Fibroblast of lung (primary cell): Measurements from ENCODE around the gene ALDH5A1. TPM values are rescaled to one million over a fixed set of nuclear protein-coding genes. Genes with fewer than 3 reads are reported as not detected.

Source experiments
- DNase-seq, 2 donors: peaks; one replicate each; pipeline versions ENCODE4 v3.0.0 to v3.0.0-alpha.2; 2010; ENCODE audit warnings: low read depth in 2 of 2
- H2AFZ ChIP-seq: 2 replicates; pipeline ENCODE4 v1.5.1; 2012; ENCODE audit warnings: low read length, control low read depth, inconsistent platforms
- H3K27ac ChIP-seq: 2 replicates; pipeline ENCODE4 v1.5.1; 2011; ENCODE audit warnings: low read length, control low read depth; ENCODE audit not compliant: insufficient read depth
- H3K27me3 ChIP-seq: 2 replicates; pipeline ENCODE4 v1.5.1; 2011; ENCODE audit warnings: mild to moderate bottlenecking, low read length; ENCODE audit not compliant: control insufficient read depth, insufficient read depth
- H3K36me3 ChIP-seq: 2 replicates; pipeline ENCODE4 v1.5.1; 2011; ENCODE audit warnings: low read length; ENCODE audit not compliant: control insufficient read depth, insufficient read depth
- H3K4me1 ChIP-seq: 2 replicates; pipeline ENCODE4 v1.5.1; 2011; ENCODE audit warnings: low read length; ENCODE audit not compliant: control insufficient read depth, insufficient read depth; ENCODE audit errors: extremely low read depth
- H3K4me2 ChIP-seq: 2 replicates; pipeline ENCODE4 v1.5.1; 2011; ENCODE audit warnings: low read length, control low read depth; ENCODE audit not compliant: insufficient read depth; ENCODE audit errors: extremely low read depth
- H3K4me3 ChIP-seq, 4 experiments: fragments of 200-600 bp in 1 of 4; sonication (generic) in 1 of 4; replicated peaks in 1 of 4; 2 replicates each; pipeline ENCODE4 v1.5.1; 2011 to 2016; ENCODE audit warnings: low read length in 4 of 4, low read depth in 3 of 4, mild to moderate bottlenecking in 3 of 4, control low read depth in 2 of 4, inconsistent platforms in 1 of 4, mixed read lengths in 1 of 4; ENCODE audit not compliant: insufficient read depth in 1 of 4; ENCODE audit errors: control extremely low read depth in 1 of 4
- H3K79me2 ChIP-seq: 2 replicates; pipeline ENCODE4 v1.5.1; 2012; ENCODE audit warnings: mild to moderate bottlenecking, low read length, inconsistent platforms; ENCODE audit not compliant: control insufficient read depth, insufficient read depth
- H3K9ac ChIP-seq: 2 replicates; pipeline ENCODE4 v1.5.1; 2011; ENCODE audit warnings: mild to moderate bottlenecking, low read length, control low read depth; ENCODE audit not compliant: insufficient read depth
- H3K9me3 ChIP-seq: 2 replicates; pipeline ENCODE4 v1.5.1; 2012; ENCODE audit warnings: low read depth, low read length; ENCODE audit not compliant: control insufficient read depth, insufficient read depth
- H4K20me1 ChIP-seq: 2 replicates; pipeline ENCODE4 v1.5.1; 2011; ENCODE audit warnings: low read length; ENCODE audit not compliant: control insufficient read depth, insufficient read depth; ENCODE audit errors: extremely low read depth
- CTCF ChIP-seq, 2 donors: IDR thresholded peaks in 1 of 2; conservative IDR thresholded peaks in 1 of 2; 1 replicate in 1 of 2; 2 replicates in 1 of 2; pipeline ENCODE4 v1.5.1; 2011 to 2012; ENCODE audit warnings: low read length in 2 of 2, control low read depth in 1 of 2, inconsistent platforms in 1 of 2, low read depth in 1 of 2, mild to moderate bottlenecking in 1 of 2
- EZH2 ChIP-seq: IDR thresholded peaks from 2 replicates; pipeline ENCODE4 v1.5.1; 2012; ENCODE audit warnings: low read length, control low read depth, mild to moderate bottlenecking; ENCODE audit errors: missing control alignments
- polyA plus RNA-seq, 2 donors: library from polyadenylated mRNA; depleted of rRNA in 1 of 2; stranded (reverse) in 1 of 2; unstranded in 1 of 2; fragments of >200 nt; gene quantifications; 2 replicates each; pipeline ENCODE4 v1.2.1, GENCODE V29; 2011 to 2012; ENCODE audit warnings: missing spikeins in 1 of 2
- total RNA-seq: library from RNA; depleted of rRNA; stranded (reverse); fragments of >200 nt; gene quantifications from 2 replicates; pipeline ENCODE4 v1.2.1, GENCODE V29; 2014

Gene ALDH5A1
- total and polyA plus RNA-seq, 2 donors (not counting 1 experiment from before 2014, with no cell fraction given): 0.23 to 0.33 TPM

DNA sequence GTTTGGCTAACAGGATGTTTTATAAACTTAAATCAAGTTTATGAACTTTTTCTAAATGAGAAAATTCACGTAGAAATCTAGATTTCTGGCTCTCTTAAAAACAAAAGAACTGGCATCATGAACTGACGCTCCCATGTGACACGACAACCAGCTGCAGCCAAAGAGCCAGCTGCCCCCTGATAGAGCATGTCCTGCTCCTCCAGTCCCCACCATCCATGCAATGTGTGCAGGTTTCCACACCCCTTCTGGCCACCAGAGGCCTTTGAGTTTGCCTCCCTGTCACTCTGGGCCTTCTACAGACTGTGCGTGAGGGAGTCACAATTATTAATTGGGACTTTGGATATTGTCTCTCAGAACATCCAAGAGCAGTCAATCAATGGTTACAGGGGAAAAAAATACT, 3.8 kb upstream of the ALDH5A1 start:
- H3K4me3 ChIP-seq: no peak overlapping the region
- TF ChIP-seq CTCF (conservative IDR thresholded peaks at IDR 0.05 in 1 of 2, IDR thresholded peaks at IDR 0.05 in 1 of 2; ENCODE audit: low read depth in 1 of 2, low read length in 2 of 2): no peak
- no peak for TF ChIP-seq EZH2
- H3K27me3 ChIP-seq: peaks cover 3% of the 10 kb centered on the region
- no peaks in the 10 kb centered on the region for H4K20me1 ChIP-seq
- no peaks in the 10 kb centered on the region for H3K9me3 ChIP-seq
- no peaks in the 10 kb centered on the region for H3K79me2 ChIP-seq
- H2AFZ ChIP-seq: no peak overlapping the region
- H3K4me2 ChIP-seq: no peak overlapping the region
- H3K27ac ChIP-seq: no peak overlapping the region
- no peak for DNase-seq
- H3K9ac ChIP-seq: no peak overlapping the region
- no peaks in the 10 kb centered on the region for H3K4me1 ChIP-seq
- H3K36me3 ChIP-seq: no peaks in the 10 kb centered on the region

GRCh38 chr6:24492475-24492874, 2.3 kb upstream of the ALDH5A1 start:
- Histone ChIP-seq H3K27ac (no peak overlapping the region), H3K79me2 (no peaks in the 10 kb centered on the region), H3K9me3 (no peaks in the 10 kb centered on the region), H3K9ac (no peak overlapping the region), H3K27me3 (peaks cover 3% of the 10 kb centered on the region), H3K4me2 (no peak overlapping the region), H3K36me3 (no peaks in the 10 kb centered on the region), H4K20me1 (no peaks in the 10 kb centered on the region), H3K4me3 (no peak overlapping the region), H3K4me1 (no peaks in the 10 kb centered on the region), H2AFZ (no peak overlapping the region)
- peak in 1 of 2 donors; percentile 16 for DNase-seq
- TF ChIP-seq EZH2 (no peak), CTCF (conservative IDR thresholded peaks at IDR 0.05 in 1 of 2, IDR thresholded peaks at IDR 0.05 in 1 of 2; ENCODE audit: low read depth in 1 of 2, low read length in 2 of 2) (peak; percentile 15 to 40)

- Histone ChIP-seq H3K27me3 (peaks cover 3% of the 10 kb centered on the region), H3K36me3 (no peaks in the 10 kb centered on the region), H3K9me3 (no peaks in the 10 kb centered on the region), H3K79me2 (no peaks in the 10 kb centered on the region), H3K4me1 (no peaks in the 10 kb centered on the region), H3K9ac (no peak overlapping the region), H3K4me3 (peak overlapping the region; percentile 31 to 54 (median 38)), H3K4me2 (peak overlapping the region; percentile 79), H3K27ac (no peak overlapping the region), H4K20me1 (no peaks in the 10 kb centered on the region), H2AFZ (no peak overlapping the region)
- no peak for TF ChIP-seq EZH2
- TF ChIP-seq CTCF (conservative IDR thresholded peaks at IDR 0.05 in 1 of 2, IDR thresholded peaks at IDR 0.05 in 1 of 2; ENCODE audit: low read depth in 1 of 2, low read length in 2 of 2): no peak
- no peak for DNase-seq
Measured at GRCh38 chr6:24493945-24494820, 586 bp upstream of the ALDH5A1 start.
